HepG2 (cell line): Measurements from ENCODE around the gene GPC2.
A peak's percentile ranks its signal among the peaks of the same experiment; 100 is the strongest.

Source experiments
- CBX5 ChIP-seq: sonication (generic); formaldehyde crosslinking; IDR thresholded peaks from 2 replicates; pipeline ENCODE4 v1.4.0; 2020; ENCODE audit warnings: missing genetic modification reagents, borderline replicate concordance
- DPF2 ChIP-seq: sonication (generic); formaldehyde crosslinking; IDR thresholded peaks from 2 replicates; pipeline ENCODE4 v1.4.0; 2020; ENCODE audit warnings: mild to moderate bottlenecking, low read depth, missing genetic modification reagents, borderline replicate concordance
- FOXC1 ChIP-seq: sonication (generic); formaldehyde crosslinking; IDR thresholded peaks from 2 replicates; pipeline ENCODE4 v1.8.0; 2022; ENCODE audit warnings: mild to moderate bottlenecking, missing genetic modification reagents, borderline replicate concordance
- FOXM1 ChIP-seq: sonication (generic); formaldehyde crosslinking; IDR thresholded peaks from 2 replicates; pipeline ENCODE4 v1.5.0; 2020; ENCODE audit warnings: missing genetic modification reagents
- GATAD2A ChIP-seq: IDR thresholded peaks from 2 replicates; pipeline ENCODE4 v1.6.1; 2016
- KDM1A ChIP-seq: IDR thresholded peaks from 2 replicates; pipeline ENCODE4 v1.6.1; 2016; ENCODE audit warnings: missing compliant biosample characterization
- NFE2 ChIP-seq: sonication (generic); formaldehyde crosslinking; IDR thresholded peaks from 2 replicates; pipeline ENCODE4 v1.4.0; 2020; ENCODE audit warnings: missing genetic modification reagents
- NFYB ChIP-seq: sonication (generic); formaldehyde crosslinking; IDR thresholded peaks from 2 replicates; pipeline ENCODE4 v1.4.0; 2020; ENCODE audit warnings: missing genetic modification reagents
- RFX5 ChIP-seq: IDR thresholded peaks from 2 replicates; pipeline ENCODE4 v1.6.1; 2011; ENCODE audit warnings: low read depth, low read length, improper control_type of control experiment
- RXRA ChIP-seq: sonication (generic); formaldehyde crosslinking; IDR thresholded peaks from 2 replicates; pipeline ENCODE4 v1.5.1; 2020; ENCODE audit warnings: missing genetic modification reagents
- SP1 ChIP-seq, 2 experiments: fragments of 450-650 bp in 1 of 2; sonication (generic) in 1 of 2; formaldehyde crosslinking in 1 of 2; IDR thresholded peaks; 2 replicates each; pipeline versions ENCODE4 v1.4.0 to v1.6.1; 2016 to 2020; ENCODE audit warnings: missing genetic modification reagents in 1 of 2
- ZFP41 ChIP-seq: sonication (generic); formaldehyde crosslinking; IDR thresholded peaks from 2 replicates; pipeline ENCODE4 v1.4.0; 2020; ENCODE audit warnings: mild to moderate bottlenecking, missing genetic modification reagents, borderline replicate concordance
- TF ChIP-seq, protein P1 (sequence below): sonication (generic); formaldehyde crosslinking; IDR thresholded peaks from 2 replicates; pipeline ENCODE4 v1.5.0; 2020; ENCODE audit warnings: mild to moderate bottlenecking, missing genetic modification reagents, moderate library complexity

- TF ChIP-seq KDM1A (CRISPR knock-in tag), result no peak
- no peak for TF ChIP-seq SP1 (IDR thresholded peaks at IDR 0.05)
- no peak for TF ChIP-seq SP1 (CRISPR knock-in tag; IDR thresholded peaks at IDR 0.05)
- TF ChIP-seq FOXC1 (CRISPR knock-in tag), result no peak
- TF ChIP-seq FOXM1 (CRISPR knock-in tag), result no peak
- TF ChIP-seq DPF2 (CRISPR knock-in tag), result no peak
- TF ChIP-seq GATAD2A (CRISPR knock-in tag), result peak; percentile 63; the same call in 1 of the 2 replicates
- TF ChIP-seq NFE2 (CRISPR knock-in tag), result no peak
- TF ChIP-seq RFX5, result no peak
- no peak for TF ChIP-seq NFYB
- TF ChIP-seq CBX5 (CRISPR knock-in tag), result peak; percentile 75
- no peak for TF ChIP-seq ZFP41
- TF ChIP-seq, protein P1, sequence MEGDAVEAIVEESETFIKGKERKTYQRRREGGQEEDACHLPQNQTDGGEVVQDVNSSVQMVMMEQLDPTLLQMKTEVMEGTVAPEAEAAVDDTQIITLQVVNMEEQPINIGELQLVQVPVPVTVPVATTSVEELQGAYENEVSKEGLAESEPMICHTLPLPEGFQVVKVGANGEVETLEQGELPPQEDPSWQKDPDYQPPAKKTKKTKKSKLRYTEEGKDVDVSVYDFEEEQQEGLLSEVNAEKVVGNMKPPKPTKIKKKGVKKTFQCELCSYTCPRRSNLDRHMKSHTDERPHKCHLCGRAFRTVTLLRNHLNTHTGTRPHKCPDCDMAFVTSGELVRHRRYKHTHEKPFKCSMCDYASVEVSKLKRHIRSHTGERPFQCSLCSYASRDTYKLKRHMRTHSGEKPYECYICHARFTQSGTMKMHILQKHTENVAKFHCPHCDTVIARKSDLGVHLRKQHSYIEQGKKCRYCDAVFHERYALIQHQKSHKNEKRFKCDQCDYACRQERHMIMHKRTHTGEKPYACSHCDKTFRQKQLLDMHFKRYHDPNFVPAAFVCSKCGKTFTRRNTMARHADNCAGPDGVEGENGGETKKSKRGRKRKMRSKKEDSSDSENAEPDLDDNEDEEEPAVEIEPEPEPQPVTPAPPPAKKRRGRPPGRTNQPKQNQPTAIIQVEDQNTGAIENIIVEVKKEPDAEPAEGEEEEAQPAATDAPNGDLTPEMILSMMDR (CRISPR knock-in tag), result peak; percentile 13; the same call in 1 of the 2 replicates
- TF ChIP-seq RXRA (CRISPR knock-in tag), result peak; percentile 67; the same call in 1 of the 2 replicates
Observed at GRCh38 chr7:100122067-100122466, 55.1 kb downstream of the GPC2 start.
